Ecto neural progenitor cell (in vitro differentiated cells): ENCODE measurements around the gene CYP46A1.

Experiments
- DNase-seq: peaks from one replicate; pipeline ENCODE4 v3.0.0-alpha.2; 2018; ENCODE audit warnings: low spot score

Gene CYP46A1

DNA sequence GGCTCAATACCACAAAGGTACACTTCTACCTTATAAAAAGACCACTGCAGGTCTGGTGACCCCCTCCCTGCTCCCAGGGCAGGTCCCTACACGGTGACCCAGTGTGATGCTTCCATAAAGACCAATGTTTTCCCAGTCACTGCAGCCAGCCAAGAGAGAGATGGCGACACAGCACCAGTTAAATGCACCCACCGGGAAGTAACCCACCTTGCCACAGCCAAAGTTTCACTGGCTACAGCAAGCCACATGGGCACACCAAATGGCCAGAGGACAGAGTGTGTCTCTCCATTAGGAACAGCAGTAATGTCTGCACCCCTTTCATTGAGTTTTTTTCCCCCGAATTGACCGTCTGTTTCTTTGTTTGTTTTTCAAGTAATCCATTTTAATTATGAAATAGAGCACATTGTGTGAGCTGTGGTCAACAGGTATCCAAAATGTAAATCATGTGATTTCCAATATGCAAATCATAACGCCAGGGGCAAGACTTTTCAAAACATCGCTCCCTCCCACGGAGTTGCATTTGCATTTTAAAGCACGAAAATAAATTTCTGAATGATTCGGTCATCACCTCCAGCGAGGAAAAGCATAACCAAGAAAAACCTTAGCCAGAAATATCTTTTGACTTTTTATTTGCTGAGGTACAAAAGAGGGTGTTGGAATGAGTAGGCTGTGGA is 60.2 kb downstream of the CYP46A1 start:
- DNase-seq = no peak

DNA sequence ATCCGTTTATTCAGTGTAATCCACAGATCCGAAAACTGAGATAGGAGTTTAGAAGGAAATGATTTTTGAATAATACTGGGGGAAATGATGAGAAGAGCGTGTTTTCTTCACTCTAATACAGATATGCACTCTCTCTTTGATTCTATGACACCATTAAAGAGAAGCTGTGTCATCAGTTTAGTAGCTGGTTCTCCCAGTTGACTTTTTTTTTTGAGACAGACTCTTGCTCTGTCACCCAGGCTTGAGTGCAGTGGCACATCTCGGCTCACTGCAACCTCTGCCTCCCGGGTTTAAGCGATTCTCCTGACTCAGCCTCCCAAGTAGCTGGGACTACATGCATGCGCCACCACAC is 60.8 kb downstream of the CYP46A1 start:
- DNase-seq = no peak

- DNase-seq = no peak
Measured at GRCh38 chr14:99745307-99745951, 61.3 kb downstream of the CYP46A1 start.

GRCh38 chr14:99747167-99747566 is 63.1 kb downstream of the CYP46A1 start:
- no peak for DNase-seq

DNA sequence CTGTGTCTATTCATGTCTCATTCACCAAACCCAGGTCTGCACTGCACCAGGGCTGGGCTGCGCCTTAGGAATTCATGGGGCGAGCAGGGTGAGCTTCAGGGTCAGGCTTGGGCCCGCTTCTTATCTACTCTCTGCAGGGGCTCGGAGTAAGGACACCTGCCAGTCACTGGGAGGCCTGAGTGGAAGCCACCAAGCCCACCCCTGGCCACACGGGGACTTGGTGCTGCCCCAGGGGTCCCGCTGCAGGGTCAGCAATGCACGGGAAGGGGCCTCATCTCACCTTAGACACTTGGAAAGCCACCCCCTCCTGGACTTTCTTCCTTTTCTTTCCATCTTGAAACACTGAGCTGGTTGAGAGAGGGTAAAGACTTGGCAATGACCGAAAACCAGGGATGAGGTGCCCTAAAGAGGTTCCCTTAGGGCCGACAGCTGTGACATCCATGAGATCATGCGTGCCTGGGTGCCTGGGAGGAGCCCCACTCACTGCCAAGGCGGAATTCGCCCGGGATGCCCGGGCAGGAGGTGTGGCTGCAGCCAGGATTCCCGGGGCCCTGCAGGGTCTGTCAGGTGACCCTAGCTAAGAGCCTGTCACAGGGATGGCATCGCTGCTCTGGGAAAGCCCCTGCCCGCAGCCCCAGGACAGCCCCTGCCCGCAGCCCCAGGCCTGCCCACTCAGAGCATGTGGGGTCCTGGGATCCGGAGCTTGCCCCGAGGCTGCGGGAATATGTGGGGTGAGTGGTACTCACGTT is 63.7 kb downstream of the CYP46A1 start:
- DNase-seq = no peak

DNA sequence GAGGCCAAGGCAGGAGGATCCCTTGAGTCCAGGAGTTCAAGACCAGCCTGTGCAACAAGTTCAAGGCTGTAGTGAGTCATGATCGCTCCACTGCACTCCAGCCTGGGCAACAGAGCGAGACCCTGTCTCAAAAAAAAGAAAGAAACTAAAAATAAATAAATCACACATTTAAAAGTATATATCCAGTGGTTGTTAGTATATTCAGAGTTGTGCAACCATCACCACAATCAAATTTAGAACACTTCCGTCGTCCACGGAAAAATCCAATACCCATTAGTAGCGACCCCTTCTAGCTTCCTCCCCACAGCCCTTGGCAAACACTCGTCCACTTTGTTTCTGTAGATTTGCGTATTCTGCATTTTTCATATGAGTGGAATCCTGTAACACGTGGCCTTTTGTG is 64.4 kb downstream of the CYP46A1 start:
- no peak for DNase-seq

- DNase-seq = no peak
Measured at GRCh38 chr14:99749142-99749541, 65.0 kb downstream of the CYP46A1 start.

DNA sequence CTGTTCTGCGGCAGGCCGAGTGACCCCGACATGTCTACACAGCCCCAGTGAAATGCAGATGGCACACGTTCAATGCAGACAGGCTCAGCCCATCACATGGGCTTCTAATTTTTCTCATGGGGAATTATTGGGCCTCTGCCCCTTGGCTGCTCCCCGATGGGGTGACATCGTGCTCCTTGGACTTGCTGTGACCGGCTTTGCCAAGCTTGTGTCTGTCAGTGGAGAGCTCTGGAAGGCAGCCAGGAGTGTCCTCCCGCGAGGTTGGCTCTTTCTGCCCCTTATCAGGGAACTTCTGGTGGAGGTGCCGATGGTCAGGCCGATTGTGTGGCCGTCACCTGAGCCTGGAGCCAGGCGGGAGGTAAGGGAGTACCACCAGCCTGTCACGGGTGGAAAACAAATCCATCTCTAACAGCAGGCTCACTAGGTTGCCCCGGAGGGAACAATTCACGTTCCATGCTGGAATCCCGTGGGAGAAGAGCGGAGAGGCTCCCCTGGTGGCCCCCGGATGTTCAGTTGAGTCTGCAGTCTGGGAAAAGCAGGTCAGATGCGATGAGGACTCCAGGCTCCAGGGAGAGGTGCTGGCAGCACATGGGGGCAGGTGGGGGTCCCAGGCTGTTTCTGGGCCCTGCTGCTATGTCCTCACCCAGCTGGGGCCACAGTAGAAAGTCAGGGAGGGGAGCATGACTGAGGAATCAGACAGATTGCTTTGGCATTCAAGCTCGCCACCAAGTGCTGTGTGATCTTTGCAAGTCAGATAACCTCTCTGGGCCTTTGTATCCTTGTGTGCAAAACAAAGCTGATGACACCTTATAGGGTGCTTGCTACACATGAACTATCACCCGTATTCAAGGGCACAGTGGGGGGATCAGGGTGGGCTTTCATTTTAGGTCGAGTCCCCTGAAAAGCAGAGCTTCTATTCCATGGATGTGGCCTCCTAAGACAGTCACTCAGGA is 65.9 kb downstream of the CYP46A1 start:
- DNase-seq = no peak

GRCh38 chr14:99750746-99751450 is 66.8 kb downstream of the CYP46A1 start:
- DNase-seq = no peak

- no peak for DNase-seq
Measured at GRCh38 chr14:99751539-99752485, 67.7 kb downstream of the CYP46A1 start.

DNA sequence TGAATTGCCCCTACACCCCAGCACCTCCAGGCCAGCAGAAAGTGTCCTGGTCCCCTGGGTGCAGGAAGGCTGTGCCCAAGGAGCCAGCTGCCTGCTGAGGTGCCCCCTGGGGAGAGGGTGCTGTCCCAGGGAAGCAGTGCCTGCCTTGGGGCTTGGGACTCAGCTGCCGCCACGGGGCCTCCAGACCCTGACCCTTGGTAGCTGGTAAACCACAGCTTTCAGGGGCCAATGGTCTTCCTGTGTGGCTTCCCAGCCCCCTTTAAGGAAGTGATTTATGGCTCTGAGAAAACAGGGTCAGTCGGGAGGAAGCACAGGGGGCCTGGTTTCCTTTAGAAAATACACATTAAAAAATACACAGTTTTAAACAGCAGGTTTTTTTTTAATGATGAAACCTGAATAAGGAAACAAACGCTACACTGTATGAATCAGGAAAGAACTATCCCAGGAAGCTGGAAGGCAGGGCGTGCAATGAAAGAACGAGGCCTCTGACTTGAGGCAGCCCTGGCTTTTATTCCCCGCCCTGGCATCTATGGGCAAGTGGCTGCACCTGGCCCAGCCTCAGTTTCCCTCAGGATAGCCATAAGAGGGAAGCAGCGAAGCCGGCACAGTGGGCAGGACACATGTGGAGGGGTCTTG is 68.5 kb downstream of the CYP46A1 start:
- no peak for DNase-seq

DNA sequence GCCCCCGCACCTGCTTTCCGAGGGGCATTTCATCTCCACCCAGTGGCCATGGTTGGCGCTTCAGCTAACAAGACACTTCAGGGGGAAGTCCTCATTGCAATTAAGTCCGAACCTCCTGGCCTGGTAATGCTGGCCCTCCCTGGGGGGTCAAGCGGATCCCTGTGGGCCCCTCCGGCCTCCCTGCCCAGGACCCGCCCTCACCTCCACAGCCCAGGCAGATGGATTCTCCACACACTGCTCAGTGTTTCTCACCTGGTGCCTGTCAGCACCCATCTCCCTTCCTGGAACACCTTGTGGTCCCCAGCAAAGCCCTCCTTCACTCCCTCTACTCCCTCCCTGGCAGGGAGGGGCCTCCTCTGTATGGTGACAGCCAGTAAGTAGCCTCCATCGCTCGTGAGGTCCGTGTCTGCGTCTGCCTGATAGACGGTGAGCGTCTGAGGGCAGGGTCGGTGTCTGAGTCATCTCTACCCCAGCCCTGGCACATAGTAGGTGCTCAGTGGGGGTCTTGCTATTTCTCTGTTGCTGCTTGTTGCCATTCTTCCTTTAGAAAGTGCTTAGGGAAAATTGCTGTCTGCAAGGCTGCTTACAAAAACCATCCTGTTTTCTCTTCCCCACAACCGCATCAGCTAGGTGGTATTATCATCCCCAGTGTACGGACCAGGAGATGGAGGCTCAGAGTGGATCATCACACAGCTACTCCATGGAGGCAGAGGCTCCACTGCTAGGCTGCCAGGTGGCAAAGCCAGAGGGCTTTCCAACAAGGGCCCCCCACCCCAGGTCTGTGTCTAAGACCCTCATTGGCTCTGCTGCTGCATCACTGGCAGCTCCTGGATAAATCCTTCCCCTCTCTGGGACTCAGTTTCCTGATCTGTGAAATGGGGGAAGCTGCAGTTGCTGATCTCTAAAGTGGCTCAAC is 69.4 kb downstream of the CYP46A1 start:
- DNase-seq = no peak

GRCh38 chr14:99754141-99755067 is 70.3 kb downstream of the CYP46A1 start:
- no peak for DNase-seq

DNA sequence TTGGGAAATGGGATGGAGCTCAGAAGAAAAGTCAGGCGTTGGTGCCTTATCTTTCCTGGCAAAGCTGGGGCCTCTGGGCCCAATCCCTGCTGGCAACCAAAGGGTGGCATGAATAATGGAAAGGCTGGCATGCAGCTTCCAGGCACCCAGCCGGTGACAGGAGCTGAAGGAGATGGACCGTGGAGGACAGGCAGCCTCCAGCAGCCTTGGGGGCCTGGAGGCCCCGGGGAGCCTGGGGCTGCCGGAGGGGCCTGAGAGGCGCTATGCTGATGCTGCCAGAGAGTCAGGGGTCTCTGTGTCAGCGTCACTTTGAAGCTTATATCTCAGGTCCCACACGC is 70.9 kb downstream of the CYP46A1 start:
- no peak for DNase-seq

DNA sequence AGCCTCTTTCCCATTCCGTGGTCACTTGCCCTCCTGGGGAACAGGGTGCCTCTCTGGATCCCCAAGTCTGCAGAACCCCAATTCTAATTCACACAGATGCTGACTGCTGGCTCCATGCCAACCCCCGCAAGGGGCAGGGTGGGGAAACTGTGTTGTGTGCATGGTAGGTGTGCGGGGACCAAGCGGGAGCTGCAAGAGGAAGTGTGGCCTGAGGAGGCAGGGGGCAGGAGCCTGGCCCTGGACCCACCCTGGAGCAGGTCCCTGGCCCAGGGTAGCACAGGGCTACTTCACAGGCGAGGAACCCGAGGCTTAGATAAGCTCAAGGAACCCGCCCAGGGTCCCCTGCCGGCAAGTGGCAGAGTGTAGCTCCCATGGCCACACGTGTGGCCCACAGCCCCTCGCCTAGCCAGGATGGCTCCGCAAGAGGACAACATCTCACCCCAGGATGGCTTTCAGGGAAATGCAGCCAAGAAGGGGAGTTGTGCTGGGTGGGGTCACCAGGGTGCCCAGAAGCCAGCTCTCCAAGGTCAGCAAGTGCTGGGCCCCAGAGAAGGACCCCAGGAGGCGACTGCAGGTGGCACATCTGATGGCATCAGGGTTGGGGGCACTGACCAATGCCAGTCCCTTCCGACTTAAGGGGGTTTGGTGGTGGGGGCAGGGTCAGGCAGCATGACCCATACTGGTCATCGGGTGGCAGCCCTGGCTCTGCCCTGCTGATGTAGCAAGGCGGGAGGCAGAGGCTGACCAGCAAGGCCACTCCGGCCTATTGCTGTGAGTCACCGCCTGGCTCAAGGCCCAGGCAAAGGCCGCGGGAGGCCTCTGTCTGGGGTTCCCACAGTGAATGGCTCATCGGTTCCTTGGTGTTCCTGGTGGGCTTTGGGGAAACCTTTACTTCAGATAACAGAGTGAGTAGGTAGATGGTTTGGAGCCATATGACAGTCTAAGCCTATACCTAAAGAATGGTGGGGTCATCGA is 71.8 kb downstream of the CYP46A1 start:
- no peak for DNase-seq

DNA sequence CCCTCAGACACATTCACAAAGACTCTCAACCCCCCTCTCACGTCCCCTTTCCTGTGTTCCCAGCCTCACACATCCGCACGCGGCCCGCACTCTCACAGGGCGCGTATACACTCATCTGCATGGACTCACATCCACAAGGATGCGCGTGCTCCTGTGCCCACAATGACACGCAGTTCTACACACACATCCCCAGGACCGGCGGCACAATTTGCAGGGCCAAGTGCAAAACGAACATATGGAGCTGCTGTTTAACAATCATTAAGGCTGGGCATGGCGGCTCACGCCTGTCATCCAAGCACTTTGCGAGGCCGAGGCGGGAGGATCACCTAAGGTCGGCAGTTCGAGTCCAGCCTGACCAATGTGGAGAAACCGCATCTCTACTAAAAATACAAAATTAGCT is 72.7 kb downstream of the CYP46A1 start:
- DNase-seq = no peak
